Ectodermal cell (in vitro differentiated cells): ENCODE results near the gene SLC38A8.

Source experiments
- H3K27ac ChIP-seq: 2 replicates; pipeline ENCODE4 v1.7.0; 2013; ENCODE audit warnings: mild to moderate bottlenecking, low read depth, low read length; ENCODE audit not compliant: insufficient read depth, poor library complexity, severe bottlenecking
- H3K27me3 ChIP-seq: 2 replicates; pipeline ENCODE4 v1.7.0; 2013; ENCODE audit warnings: mild to moderate bottlenecking, low read length; ENCODE audit not compliant: insufficient read depth, control insufficient read depth, poor library complexity, severe bottlenecking
- H3K36me3 ChIP-seq: one replicate; pipeline ENCODE4 v1.7.0; 2013; ENCODE audit warnings: low read length; ENCODE audit not compliant: control insufficient read depth, insufficient read depth
- H3K4me1 ChIP-seq: one replicate; pipeline ENCODE4 v1.7.0; 2013; ENCODE audit warnings: low read length; ENCODE audit not compliant: control insufficient read depth, insufficient read depth
- H3K4me3 ChIP-seq: 2 replicates; pipeline ENCODE4 v1.7.0; 2013; ENCODE audit warnings: low read depth, low read length, control low read depth; ENCODE audit not compliant: insufficient read depth
- H3K9me3 ChIP-seq: 2 replicates; pipeline ENCODE4 v1.7.0; 2013; ENCODE audit warnings: mild to moderate bottlenecking, low read length, moderate library complexity; ENCODE audit not compliant: control insufficient read depth
- WGBS, 2 experiments: methylation state at CpG; one replicate each; pipeline ENCODE4 v1.1.7; 2013; ENCODE audit warnings: missing lambda C conversion rate in 2 of 2; 5-methylcytosine and 5-hydroxymethylcytosine counted together

The SLC38A8 gene

GRCh38 chr16:83967091-83967490 lies 75.5 kb downstream of the SLC38A8 start:
- no peak overlapping the region for H3K27ac ChIP-seq
- H3K27me3 ChIP-seq = peaks cover 11% of the 10 kb centered on the region
- H3K9me3 ChIP-seq = no peaks in the 10 kb centered on the region
- peaks cover 12% of the 10 kb centered on the region for H3K4me1 ChIP-seq
- no peaks in the 10 kb centered on the region for H3K36me3 ChIP-seq
- no peak overlapping the region for H3K4me3 ChIP-seq
- 89 to 97% methylated on average over 2 of the region's 2 CpGs for WGBS, 2 experiments

GRCh38 chr16:83966153-83966696 lies 76.4 kb downstream of the SLC38A8 start:
- Histone ChIP-seq H3K9me3 (no peaks in the 10 kb centered on the region), H3K4me1 (peaks cover 12% of the 10 kb centered on the region), H3K36me3 (no peaks in the 10 kb centered on the region), H3K4me3 (no peak overlapping the region), H3K27me3 (peaks cover 11% of the 10 kb centered on the region), H3K27ac (no peak overlapping the region)
- WGBS, 2 experiments = 88% methylated on average over 13 of the region's 13 CpGs

GRCh38 chr16:83965444-83966152 lies 77.0 kb downstream of the SLC38A8 start:
- no peaks in the 10 kb centered on the region for H3K9me3 ChIP-seq
- H3K4me1 ChIP-seq = peaks cover 11% of the 10 kb centered on the region
- no peak overlapping the region for H3K27ac ChIP-seq
- H3K27me3 ChIP-seq = peaks cover 11% of the 10 kb centered on the region
- WGBS, 2 experiments = 95 to 96% methylated on average over 36 of the region's 36 CpGs
- H3K36me3 ChIP-seq = no peaks in the 10 kb centered on the region
- no peak overlapping the region for H3K4me3 ChIP-seq

- Histone ChIP-seq H3K27me3 (peaks cover 11% of the 10 kb centered on the region), H3K4me3 (no peak overlapping the region), H3K27ac (no peak overlapping the region), H3K9me3 (no peaks in the 10 kb centered on the region), H3K4me1 (peaks cover 4% of the 10 kb centered on the region), H3K36me3 (no peaks in the 10 kb centered on the region)
- WGBS, 2 experiments = 93% methylated on average over 26 of the region's 26 CpGs
Observed at GRCh38 chr16:83964684-83965443, 77.7 kb downstream of the SLC38A8 start.

- Histone ChIP-seq H3K4me3 (no peak overlapping the region), H3K4me1 (no peaks in the 10 kb centered on the region), H3K27me3 (no peaks in the 10 kb centered on the region), H3K27ac (no peak overlapping the region), H3K9me3 (no peaks in the 10 kb centered on the region), H3K36me3 (no peaks in the 10 kb centered on the region)
- WGBS, 2 experiments = 89 to 90% methylated on average over 22 of the region's 22 CpGs
Observed at GRCh38 chr16:83963277-83964119, 79.1 kb downstream of the SLC38A8 start.

- 92 to 96% methylated on average over 5 of the region's 5 CpGs for WGBS, 2 experiments
- Histone ChIP-seq H3K9me3 (no peaks in the 10 kb centered on the region), H3K4me1 (no peaks in the 10 kb centered on the region), H3K36me3 (no peaks in the 10 kb centered on the region), H3K27ac (no peak overlapping the region), H3K27me3 (no peaks in the 10 kb centered on the region), H3K4me3 (no peak overlapping the region)
Observed at GRCh38 chr16:83961591-83961990, 81.0 kb downstream of the SLC38A8 start.

GRCh38 chr16:83960521-83961249 lies 81.9 kb downstream of the SLC38A8 start:
- Histone ChIP-seq H3K9me3 (no peaks in the 10 kb centered on the region), H3K27me3 (no peaks in the 10 kb centered on the region), H3K27ac (no peak overlapping the region), H3K36me3 (no peaks in the 10 kb centered on the region), H3K4me3 (no peak overlapping the region), H3K4me1 (no peaks in the 10 kb centered on the region)
- 94 to 95% methylated on average over 29 of the region's 29 CpGs for WGBS, 2 experiments
